Measurements from ENCODE around the gene TMED3. TPM values are rescaled to one million over a fixed set of nuclear protein-coding genes. Genes with fewer than 3 reads are reported as not detected.
A peak's percentile ranks its signal among the peaks of the same experiment; 100 is the strongest.

TMED3 gene
- total RNA-seq, result 102 and 120 TPM in 2 replicates
- long read RNA-seq, full-length matches to known transcripts, result 344 of 357 reads
- long read RNA-seq, partial matches to known transcripts, result 2 of 357 reads
- long read RNA-seq, other reads (novel, unspliced or antisense), result 11 of 357 reads

DNA sequence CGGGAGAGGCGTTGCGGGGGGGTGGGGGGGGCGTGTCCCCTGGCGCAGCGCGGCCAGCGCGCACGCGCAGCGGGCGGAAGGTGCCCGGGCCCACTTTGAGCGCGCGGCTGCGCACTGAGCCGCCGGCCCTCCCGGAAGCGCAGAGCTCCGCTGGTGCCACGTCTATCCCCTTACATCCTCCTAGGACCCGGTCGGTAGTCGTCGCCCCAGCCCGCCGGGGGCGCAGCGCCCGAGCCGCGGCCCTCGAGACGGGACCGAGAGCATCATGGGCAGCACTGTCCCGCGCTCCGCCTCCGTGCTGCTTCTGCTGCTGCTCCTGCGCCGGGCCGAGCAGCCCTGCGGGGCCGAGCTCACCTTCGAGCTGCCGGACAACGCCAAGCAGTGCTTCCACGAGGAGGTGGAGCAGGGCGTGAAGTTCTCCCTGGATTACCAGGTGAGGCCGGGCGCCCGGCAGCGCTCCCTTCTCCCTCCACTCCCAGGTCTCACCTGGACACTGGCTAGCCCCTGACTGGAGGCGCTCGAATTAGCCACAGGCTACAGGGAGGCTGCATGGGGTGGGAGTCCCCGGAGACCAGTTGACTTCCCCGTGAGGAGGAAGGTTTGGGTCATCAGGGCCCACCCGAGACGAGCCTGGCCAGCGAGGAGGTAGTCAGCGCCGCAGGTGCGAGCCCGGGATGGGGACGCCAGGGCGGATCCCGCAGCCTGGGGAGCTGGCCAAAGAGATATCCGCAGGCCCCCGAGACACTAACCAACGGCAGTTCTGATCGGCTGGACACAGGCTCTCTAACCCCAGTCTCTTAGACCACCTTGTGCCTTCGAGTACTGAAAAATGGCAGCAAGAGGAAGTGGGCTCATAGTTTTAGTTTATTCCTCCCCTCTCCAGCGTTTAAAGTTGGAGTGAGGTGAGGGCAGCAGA is at the start of gene TMED3:
TMED3 (plus strand) TSS at position 128 of the 916 bp plus-strand sequence; CDS start at position 266, 138 bp downstream.
- Mint-ChIP-seq H3K27me3 (ENCODE audit: unreplicated experiment) (peaks cover 33% of the 10 kb centered on the region), H3K27ac (ENCODE audit: unreplicated experiment) (peak within 1 kb of the TSS; percentile 58), H3K36me3 (ENCODE audit: unreplicated experiment) (peaks cover 30% of the 10 kb centered on the region), H3K9me3 (ENCODE audit: unreplicated experiment) (no peaks in the 10 kb centered on the region), H3K4me1 (ENCODE audit: unreplicated experiment) (peaks cover 24% of the 10 kb centered on the region), H3K4me3 (ENCODE audit: unreplicated experiment) (peak within 1 kb of the TSS; percentile 87)
- TF ChIP-seq, protein P1, sequence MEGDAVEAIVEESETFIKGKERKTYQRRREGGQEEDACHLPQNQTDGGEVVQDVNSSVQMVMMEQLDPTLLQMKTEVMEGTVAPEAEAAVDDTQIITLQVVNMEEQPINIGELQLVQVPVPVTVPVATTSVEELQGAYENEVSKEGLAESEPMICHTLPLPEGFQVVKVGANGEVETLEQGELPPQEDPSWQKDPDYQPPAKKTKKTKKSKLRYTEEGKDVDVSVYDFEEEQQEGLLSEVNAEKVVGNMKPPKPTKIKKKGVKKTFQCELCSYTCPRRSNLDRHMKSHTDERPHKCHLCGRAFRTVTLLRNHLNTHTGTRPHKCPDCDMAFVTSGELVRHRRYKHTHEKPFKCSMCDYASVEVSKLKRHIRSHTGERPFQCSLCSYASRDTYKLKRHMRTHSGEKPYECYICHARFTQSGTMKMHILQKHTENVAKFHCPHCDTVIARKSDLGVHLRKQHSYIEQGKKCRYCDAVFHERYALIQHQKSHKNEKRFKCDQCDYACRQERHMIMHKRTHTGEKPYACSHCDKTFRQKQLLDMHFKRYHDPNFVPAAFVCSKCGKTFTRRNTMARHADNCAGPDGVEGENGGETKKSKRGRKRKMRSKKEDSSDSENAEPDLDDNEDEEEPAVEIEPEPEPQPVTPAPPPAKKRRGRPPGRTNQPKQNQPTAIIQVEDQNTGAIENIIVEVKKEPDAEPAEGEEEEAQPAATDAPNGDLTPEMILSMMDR (IDR thresholded peaks at IDR 0.05), result peak; percentile 39
- DNase-seq (ENCODE audit: extremely low spot score, unreplicated experiment), result peak; percentile 95

DNA sequence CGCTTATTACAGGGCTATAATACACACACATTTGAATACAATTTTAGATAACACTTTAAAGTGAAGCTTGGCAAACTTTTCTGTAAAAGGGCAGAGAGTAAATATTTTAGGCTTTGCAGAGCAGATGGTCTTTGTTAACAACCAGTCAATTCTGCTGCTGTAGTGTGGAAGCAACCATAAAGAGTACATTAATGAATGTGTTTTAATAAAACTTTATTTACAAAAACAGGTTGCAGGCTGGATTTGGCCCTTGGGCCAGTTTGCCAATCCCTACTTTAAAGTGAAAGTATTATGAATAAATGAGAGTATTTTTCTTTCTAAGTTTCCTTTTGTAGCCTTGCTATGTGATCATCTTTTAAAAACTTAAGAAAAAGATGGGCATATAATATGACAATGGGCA is 49.1 kb upstream of the TMED3 start:
- DNase-seq (ENCODE audit: extremely low spot score, unreplicated experiment), result no peak
- no peak overlapping the region for H3K27ac Mint-ChIP-seq (ENCODE audit: unreplicated experiment)
- peaks cover 26% of the 10 kb centered on the region for H3K27me3 Mint-ChIP-seq (ENCODE audit: unreplicated experiment)
- no peak overlapping the region for H3K4me3 Mint-ChIP-seq (ENCODE audit: unreplicated experiment)
- no peaks in the 10 kb centered on the region for H3K4me1 Mint-ChIP-seq (ENCODE audit: unreplicated experiment)
- H3K9me3 Mint-ChIP-seq (ENCODE audit: unreplicated experiment), result no peaks in the 10 kb centered on the region
- TF ChIP-seq, protein P1 (IDR thresholded peaks at IDR 0.05), result no peak
- no peaks in the 10 kb centered on the region for H3K36me3 Mint-ChIP-seq (ENCODE audit: unreplicated experiment)

DNA sequence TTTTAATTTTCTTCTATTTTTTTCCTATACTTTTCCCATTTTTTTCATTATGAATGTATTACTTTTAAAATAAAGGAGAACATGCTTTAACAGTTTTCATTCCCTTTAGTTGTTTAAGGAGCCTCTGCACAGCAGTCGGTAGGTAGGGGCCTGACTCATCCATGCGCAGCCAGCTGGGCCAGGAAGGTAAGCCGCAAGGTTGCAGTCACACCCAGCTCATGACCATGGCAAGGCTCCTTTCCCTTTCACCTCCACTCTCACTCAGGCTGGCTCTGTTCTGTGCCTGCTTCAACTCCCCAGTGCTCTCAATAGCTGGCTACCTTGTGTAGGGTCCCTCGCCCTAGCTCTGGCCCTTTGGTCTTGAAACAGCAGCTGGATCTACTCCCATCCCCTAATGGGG is 45.7 kb upstream of the TMED3 start:
- H3K9me3 Mint-ChIP-seq (ENCODE audit: unreplicated experiment), result no peaks in the 10 kb centered on the region
- H3K36me3 Mint-ChIP-seq (ENCODE audit: unreplicated experiment), result no peaks in the 10 kb centered on the region
- TF ChIP-seq, protein P1 (IDR thresholded peaks at IDR 0.05), result no peak
- H3K27ac Mint-ChIP-seq (ENCODE audit: unreplicated experiment), result no peak overlapping the region
- no peaks in the 10 kb centered on the region for H3K4me1 Mint-ChIP-seq (ENCODE audit: unreplicated experiment)
- no peak for DNase-seq (ENCODE audit: extremely low spot score, unreplicated experiment)
- H3K4me3 Mint-ChIP-seq (ENCODE audit: unreplicated experiment), result no peak overlapping the region
- H3K27me3 Mint-ChIP-seq (ENCODE audit: unreplicated experiment), result peaks cover 44% of the 10 kb centered on the region

DNA sequence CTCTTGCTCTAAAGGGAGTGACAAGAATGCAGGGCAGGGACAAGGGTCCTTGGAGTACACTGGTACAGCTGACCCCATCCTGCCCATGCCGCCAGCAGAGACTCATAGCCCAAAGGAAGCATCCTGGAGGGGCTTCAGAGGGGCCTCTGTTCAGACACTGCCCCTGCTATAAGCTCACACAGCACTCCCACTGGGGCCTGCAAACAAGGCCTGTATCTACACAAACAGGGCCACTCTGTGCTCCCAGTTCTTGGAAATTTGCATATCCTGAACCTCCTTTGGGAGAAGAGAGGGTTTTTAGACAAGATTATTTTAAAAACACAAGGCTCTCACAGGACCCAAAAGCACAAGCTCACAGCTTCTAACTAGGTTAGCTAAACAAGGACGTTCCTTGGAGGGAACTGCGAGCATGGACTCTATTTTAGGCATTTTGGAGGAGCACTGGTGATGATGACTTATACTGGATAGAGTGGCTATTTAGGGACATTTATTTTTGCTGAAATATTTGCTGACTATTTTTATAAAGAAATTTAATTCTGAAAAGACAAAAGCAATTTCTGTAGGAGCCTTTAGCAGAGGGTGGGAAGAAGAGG is 44.8 kb upstream of the TMED3 start:
- Mint-ChIP-seq H3K9me3 (ENCODE audit: unreplicated experiment) (no peaks in the 10 kb centered on the region), H3K27me3 (ENCODE audit: unreplicated experiment) (peaks cover 44% of the 10 kb centered on the region), H3K4me1 (ENCODE audit: unreplicated experiment) (no peaks in the 10 kb centered on the region), H3K36me3 (ENCODE audit: unreplicated experiment) (no peaks in the 10 kb centered on the region), H3K4me3 (ENCODE audit: unreplicated experiment) (no peak overlapping the region), H3K27ac (ENCODE audit: unreplicated experiment) (no peak overlapping the region)
- TF ChIP-seq, protein P1 (IDR thresholded peaks at IDR 0.05), result no peak
- DNase-seq (ENCODE audit: extremely low spot score, unreplicated experiment), result no peak
